Measurements from ENCODE around the gene PLPP4. TPM values are rescaled to one million over a fixed set of nuclear protein-coding genes. Genes with fewer than 3 reads are reported as not detected.

Gene PLPP4
- total RNA-seq, 1 experiment from 2014 or later = not detected

DNA sequence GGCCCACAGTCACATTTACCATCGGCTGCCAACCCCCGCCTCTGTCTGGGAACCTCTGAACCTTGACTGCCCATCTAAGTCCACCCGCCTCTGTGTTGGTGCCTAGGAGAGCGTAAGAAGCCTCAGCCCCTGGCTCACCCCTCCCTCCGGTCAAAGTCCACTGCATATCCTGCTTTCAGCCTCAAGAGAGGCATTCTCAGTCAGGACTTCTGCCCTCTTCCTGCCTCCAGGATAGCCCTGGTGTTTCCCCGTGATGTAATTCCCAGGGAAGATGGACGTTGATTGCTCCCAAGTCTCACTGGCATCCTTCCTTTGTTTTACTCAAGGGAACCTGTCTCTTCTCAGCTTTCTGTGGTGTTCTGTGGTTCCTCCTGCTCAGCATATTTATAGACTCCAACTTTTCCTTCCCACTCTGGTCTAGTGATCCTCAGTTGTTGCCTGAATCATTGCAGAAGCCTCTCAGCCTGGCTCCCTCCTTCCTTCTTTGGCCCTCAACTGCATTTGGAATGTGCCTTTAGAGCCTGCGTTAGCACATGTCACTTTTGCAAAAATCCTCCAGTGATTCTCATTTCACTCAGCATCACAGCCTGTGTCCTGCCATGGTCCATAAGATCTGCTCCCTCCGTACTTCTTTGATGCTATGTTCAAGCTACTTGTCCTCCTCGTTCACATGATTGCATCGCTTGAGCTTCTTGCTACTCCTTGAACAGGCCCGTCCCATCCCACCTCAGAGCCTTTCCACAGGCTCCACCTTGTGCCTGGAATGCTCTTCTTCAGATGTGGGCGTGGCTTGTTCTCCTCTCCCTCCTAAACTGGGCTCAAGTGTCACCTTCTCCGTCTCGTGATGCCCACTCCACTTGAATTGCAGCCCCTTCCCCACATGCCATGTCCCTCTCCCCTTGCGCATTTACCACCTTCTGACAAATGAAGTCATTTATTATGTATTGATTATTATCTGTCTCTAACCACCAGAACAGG is 124.2 kb downstream of the PLPP4 start:
- no peak overlapping the region for H2AFZ ChIP-seq
- POLR2A ChIA-PET (ENCODE audit: unreplicated experiment) = no interaction called here
- DNase-seq = no peak
- H3K79me2 ChIP-seq (ENCODE audit: low read depth) = no peaks in the 10 kb centered on the region
- no peaks in the 10 kb centered on the region for H3K27me3 ChIP-seq (ENCODE audit: insufficient read depth, low read depth)
- CTCF ChIA-PET = no interaction called here
- H3K9me2 ChIP-seq (ENCODE audit: insufficient read depth) = no peaks in the 10 kb centered on the region
- no peaks in the 10 kb centered on the region for H3K4me1 ChIP-seq (replicated peaks; ENCODE audit: insufficient read depth)
- intact Hi-C loops (cut with micrococcal nuclease; ENCODE audit: unreplicated experiment) = no loop called here
- H3K4me3 ChIP-seq = no peak overlapping the region
- no peak overlapping the region for H3K27ac ChIP-seq
- no TSS peak for BruUV-seq (replicated peaks)
- H3K36me3 ChIP-seq (ENCODE audit: low read depth) = no peaks in the 10 kb centered on the region
- H4K20me1 ChIP-seq (ENCODE audit: insufficient read depth) = no peaks in the 10 kb centered on the region
- no peaks in the 10 kb centered on the region for H3F3A ChIP-seq (ENCODE audit: insufficient read depth, low read depth)
- TF ChIP-seq, protein P1, sequence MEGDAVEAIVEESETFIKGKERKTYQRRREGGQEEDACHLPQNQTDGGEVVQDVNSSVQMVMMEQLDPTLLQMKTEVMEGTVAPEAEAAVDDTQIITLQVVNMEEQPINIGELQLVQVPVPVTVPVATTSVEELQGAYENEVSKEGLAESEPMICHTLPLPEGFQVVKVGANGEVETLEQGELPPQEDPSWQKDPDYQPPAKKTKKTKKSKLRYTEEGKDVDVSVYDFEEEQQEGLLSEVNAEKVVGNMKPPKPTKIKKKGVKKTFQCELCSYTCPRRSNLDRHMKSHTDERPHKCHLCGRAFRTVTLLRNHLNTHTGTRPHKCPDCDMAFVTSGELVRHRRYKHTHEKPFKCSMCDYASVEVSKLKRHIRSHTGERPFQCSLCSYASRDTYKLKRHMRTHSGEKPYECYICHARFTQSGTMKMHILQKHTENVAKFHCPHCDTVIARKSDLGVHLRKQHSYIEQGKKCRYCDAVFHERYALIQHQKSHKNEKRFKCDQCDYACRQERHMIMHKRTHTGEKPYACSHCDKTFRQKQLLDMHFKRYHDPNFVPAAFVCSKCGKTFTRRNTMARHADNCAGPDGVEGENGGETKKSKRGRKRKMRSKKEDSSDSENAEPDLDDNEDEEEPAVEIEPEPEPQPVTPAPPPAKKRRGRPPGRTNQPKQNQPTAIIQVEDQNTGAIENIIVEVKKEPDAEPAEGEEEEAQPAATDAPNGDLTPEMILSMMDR (conservative IDR thresholded peaks at IDR 0.05) = no peak
- no peak for TF ChIP-seq EZH2 (IDR thresholded peaks at IDR 0.05; ENCODE audit: low read depth)
- H3K4me2 ChIP-seq = no peak overlapping the region
- H3K9me3 ChIP-seq (ENCODE audit: insufficient read depth, low read depth) = no peaks in the 10 kb centered on the region

DNA sequence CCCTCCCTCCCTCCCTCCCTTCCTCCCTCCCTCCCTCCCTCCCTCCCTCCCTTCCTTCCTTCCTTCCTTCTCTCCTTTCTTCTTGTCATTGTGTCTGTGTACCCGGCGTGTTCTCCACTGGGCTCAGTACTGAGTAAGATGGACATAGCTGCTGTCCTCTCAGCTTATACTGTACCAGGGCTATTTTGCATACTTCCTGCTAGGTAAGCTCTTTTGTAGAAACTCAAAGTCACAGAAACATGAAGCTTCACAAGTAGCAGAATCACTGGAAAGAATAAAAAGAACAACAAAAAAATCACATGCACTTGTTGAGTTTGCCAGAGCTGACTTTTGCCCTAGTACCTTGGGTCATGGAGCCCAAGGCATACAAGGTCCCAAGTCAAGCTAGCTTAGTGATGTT is 125.7 kb downstream of the PLPP4 start:
- no peak for TF ChIP-seq EZH2 (IDR thresholded peaks at IDR 0.05; ENCODE audit: low read depth)
- TF ChIP-seq, protein P1 (conservative IDR thresholded peaks at IDR 0.05) = no peak
- Histone ChIP-seq H3K4me1 (replicated peaks; ENCODE audit: insufficient read depth) (no peaks in the 10 kb centered on the region), H3K27me3 (ENCODE audit: insufficient read depth, low read depth) (no peaks in the 10 kb centered on the region), H3K79me2 (ENCODE audit: low read depth) (no peaks in the 10 kb centered on the region), H3K27ac (no peak overlapping the region), H2AFZ (no peak overlapping the region), H3K9me2 (ENCODE audit: insufficient read depth) (no peaks in the 10 kb centered on the region), H3K4me2 (no peak overlapping the region), H3K36me3 (ENCODE audit: low read depth) (no peaks in the 10 kb centered on the region), H3K9me3 (ENCODE audit: insufficient read depth, low read depth) (no peaks in the 10 kb centered on the region), H4K20me1 (ENCODE audit: insufficient read depth) (no peaks in the 10 kb centered on the region), H3F3A (ENCODE audit: insufficient read depth, low read depth) (no peaks in the 10 kb centered on the region), H3K4me3 (no peak overlapping the region)
- intact Hi-C loops (cut with micrococcal nuclease; ENCODE audit: unreplicated experiment) = no loop called here
- no TSS peak for BruUV-seq (replicated peaks)
- no peak for DNase-seq
- ChIA-PET POLR2A (ENCODE audit: unreplicated experiment) (no interaction called here), CTCF (no interaction called here)

DNA sequence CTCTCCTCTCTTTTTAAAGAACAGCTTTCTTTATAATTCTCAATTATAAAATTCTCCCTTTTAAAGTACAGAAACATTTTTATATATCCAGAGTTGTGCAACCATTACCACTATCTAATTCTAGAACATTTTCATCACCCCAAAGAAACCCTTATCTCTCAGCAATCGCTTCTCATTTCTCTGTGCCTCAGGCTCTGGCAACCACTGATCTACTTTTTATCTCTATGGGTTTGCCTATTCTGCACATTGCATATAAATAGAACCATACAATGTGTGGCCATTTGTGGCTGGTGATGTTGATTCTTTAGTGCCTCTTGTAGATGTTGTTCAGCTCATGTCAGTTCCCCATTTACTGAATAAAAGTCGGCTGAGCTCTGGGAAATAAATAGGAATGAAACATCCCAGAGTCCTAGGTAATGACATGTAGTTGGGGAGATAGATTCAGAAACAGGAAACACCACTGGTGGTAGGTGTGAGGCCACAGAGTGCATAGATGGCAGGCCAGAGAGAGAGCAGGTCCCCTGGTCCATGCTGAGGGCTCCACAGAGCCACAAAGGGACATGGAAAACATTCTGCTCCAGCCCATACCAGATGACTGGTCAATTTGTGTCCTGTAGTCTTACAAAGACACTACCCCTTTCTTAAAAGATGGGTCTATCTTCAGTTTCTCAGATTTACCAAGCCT is 126.5 kb downstream of the PLPP4 start:
- POLR2A ChIA-PET (ENCODE audit: unreplicated experiment) = no interaction called here
- Histone ChIP-seq H3K4me1 (replicated peaks; ENCODE audit: insufficient read depth) (no peaks in the 10 kb centered on the region), H3K9me3 (ENCODE audit: insufficient read depth, low read depth) (no peaks in the 10 kb centered on the region), H3K27me3 (ENCODE audit: insufficient read depth, low read depth) (no peaks in the 10 kb centered on the region), H2AFZ (no peak overlapping the region), H3K4me3 (no peak overlapping the region), H3K36me3 (ENCODE audit: low read depth) (no peaks in the 10 kb centered on the region), H3F3A (ENCODE audit: insufficient read depth, low read depth) (no peaks in the 10 kb centered on the region), H3K79me2 (ENCODE audit: low read depth) (no peaks in the 10 kb centered on the region), H3K27ac (no peak overlapping the region), H4K20me1 (ENCODE audit: insufficient read depth) (no peaks in the 10 kb centered on the region), H3K4me2 (no peak overlapping the region), H3K9me2 (ENCODE audit: insufficient read depth) (no peaks in the 10 kb centered on the region)
- CTCF ChIA-PET = no interaction called here
- intact Hi-C loops (cut with micrococcal nuclease; ENCODE audit: unreplicated experiment) = no loop called here
- BruUV-seq (replicated peaks) = no TSS peak
- TF ChIP-seq, protein P1 (conservative IDR thresholded peaks at IDR 0.05) = no peak
- TF ChIP-seq EZH2 (IDR thresholded peaks at IDR 0.05; ENCODE audit: low read depth) = no peak
- DNase-seq = no peak

Measured in PC-9 (cell line).